ENCODE data around the gene ZNF629. TPM values are rescaled to one million over a fixed set of nuclear protein-coding genes. Genes with fewer than 3 reads are reported as not detected.

The ZNF629 gene
- polyA plus RNA-seq, 1 donor from 2014 or later, result 10.4 TPM

DNA sequence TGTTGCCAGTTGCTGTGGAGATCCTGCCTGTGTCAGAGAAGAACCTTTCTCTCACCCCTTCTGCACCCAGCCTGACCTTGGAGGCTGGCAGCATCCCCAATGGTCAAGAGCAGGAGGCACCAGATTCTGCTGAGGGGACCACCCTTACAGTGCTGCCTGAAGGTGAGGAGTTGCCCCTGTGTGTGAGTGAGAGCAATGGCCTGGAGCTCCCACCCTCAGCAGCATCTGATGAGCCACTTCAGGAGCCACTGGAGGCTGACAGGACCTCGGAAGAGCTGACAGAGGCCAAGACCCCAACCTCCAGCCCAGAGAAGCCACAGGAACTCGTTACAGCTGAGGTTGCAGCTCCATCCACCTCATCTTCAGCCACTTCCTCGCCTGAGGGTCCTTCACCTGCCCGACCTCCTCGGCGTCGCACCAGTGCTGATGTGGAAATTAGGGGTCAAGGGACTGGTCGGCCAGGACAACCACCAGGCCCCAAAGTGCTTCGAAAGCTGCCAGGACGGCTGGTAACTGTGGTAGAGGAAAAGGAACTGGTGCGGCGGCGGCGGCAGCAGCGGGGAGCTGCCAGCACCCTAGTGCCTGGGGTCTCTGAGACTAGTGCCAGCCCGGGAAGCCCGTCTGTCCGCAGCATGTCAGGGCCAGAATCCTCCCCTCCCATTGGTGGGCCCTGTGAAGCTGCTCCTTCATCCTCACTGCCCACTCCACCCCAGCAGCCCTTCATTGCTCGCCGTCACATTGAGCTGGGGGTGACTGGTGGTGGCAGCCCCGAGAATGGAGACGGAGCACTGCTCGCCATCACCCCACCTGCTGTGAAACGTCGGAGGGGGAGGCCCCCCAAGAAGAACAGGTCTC, 49.0 kb downstream of the ZNF629 start:
- Histone ChIP-seq H3K9me2 (ENCODE audit: insufficient read depth, low read length) (no peaks in the 10 kb centered on the region), H3K9ac (ENCODE audit: low read length) (no peak overlapping the region), H3K4me2 (ENCODE audit: low read length) (no peak overlapping the region), H3K36me3 (ENCODE audit: insufficient read depth, low read length) (peaks cover 5% of the 10 kb centered on the region), H4K20me1 (ENCODE audit: insufficient read depth) (no peaks in the 10 kb centered on the region), H3K4me3 (ENCODE audit: low read length) (no peak overlapping the region), H3K79me2 (replicated peaks; ENCODE audit: insufficient read depth, low read length) (no peaks in the 10 kb centered on the region), H3K9me3 (ENCODE audit: low read length) (no peaks in the 10 kb centered on the region), H3K27me3 (ENCODE audit: insufficient read depth, low read depth, low read length) (no peaks in the 10 kb centered on the region), H3K27ac (ENCODE audit: low read length) (no peak overlapping the region), H2AFZ (ENCODE audit: low read depth, low read length) (no peak overlapping the region), H3F3A (ENCODE audit: insufficient read depth, low read length, poor library complexity, severe bottlenecking) (no peaks in the 10 kb centered on the region)
- TF ChIP-seq, protein P1, sequence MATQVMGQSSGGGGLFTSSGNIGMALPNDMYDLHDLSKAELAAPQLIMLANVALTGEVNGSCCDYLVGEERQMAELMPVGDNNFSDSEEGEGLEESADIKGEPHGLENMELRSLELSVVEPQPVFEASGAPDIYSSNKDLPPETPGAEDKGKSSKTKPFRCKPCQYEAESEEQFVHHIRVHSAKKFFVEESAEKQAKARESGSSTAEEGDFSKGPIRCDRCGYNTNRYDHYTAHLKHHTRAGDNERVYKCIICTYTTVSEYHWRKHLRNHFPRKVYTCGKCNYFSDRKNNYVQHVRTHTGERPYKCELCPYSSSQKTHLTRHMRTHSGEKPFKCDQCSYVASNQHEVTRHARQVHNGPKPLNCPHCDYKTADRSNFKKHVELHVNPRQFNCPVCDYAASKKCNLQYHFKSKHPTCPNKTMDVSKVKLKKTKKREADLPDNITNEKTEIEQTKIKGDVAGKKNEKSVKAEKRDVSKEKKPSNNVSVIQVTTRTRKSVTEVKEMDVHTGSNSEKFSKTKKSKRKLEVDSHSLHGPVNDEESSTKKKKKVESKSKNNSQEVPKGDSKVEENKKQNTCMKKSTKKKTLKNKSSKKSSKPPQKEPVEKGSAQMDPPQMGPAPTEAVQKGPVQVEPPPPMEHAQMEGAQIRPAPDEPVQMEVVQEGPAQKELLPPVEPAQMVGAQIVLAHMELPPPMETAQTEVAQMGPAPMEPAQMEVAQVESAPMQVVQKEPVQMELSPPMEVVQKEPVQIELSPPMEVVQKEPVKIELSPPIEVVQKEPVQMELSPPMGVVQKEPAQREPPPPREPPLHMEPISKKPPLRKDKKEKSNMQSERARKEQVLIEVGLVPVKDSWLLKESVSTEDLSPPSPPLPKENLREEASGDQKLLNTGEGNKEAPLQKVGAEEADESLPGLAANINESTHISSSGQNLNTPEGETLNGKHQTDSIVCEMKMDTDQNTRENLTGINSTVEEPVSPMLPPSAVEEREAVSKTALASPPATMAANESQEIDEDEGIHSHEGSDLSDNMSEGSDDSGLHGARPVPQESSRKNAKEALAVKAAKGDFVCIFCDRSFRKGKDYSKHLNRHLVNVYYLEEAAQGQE (IDR thresholded peaks at IDR 0.05; ENCODE audit: borderline replicate concordance), result no peak
- TF ChIP-seq POLR2AphosphoS5 (IDR thresholded peaks at IDR 0.05), result no peak
- TF ChIP-seq EZH2 (IDR thresholded peaks at IDR 0.05; ENCODE audit: borderline replicate concordance, insufficient read depth, low read length, poor library complexity, severe bottlenecking), result no peak
- TF ChIP-seq, protein P2, sequence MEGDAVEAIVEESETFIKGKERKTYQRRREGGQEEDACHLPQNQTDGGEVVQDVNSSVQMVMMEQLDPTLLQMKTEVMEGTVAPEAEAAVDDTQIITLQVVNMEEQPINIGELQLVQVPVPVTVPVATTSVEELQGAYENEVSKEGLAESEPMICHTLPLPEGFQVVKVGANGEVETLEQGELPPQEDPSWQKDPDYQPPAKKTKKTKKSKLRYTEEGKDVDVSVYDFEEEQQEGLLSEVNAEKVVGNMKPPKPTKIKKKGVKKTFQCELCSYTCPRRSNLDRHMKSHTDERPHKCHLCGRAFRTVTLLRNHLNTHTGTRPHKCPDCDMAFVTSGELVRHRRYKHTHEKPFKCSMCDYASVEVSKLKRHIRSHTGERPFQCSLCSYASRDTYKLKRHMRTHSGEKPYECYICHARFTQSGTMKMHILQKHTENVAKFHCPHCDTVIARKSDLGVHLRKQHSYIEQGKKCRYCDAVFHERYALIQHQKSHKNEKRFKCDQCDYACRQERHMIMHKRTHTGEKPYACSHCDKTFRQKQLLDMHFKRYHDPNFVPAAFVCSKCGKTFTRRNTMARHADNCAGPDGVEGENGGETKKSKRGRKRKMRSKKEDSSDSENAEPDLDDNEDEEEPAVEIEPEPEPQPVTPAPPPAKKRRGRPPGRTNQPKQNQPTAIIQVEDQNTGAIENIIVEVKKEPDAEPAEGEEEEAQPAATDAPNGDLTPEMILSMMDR (IDR thresholded peaks at IDR 0.05; ENCODE audit: poor library complexity, severe bottlenecking), result no peak
- TF ChIP-seq RAD21 (conservative IDR thresholded peaks at IDR 0.05), result no peak
- no peak for TF ChIP-seq SMC3 (conservative IDR thresholded peaks at IDR 0.05; ENCODE audit: poor library complexity)
- TF ChIP-seq EP300 (conservative IDR thresholded peaks at IDR 0.05; ENCODE audit: poor library complexity, severe bottlenecking), result no peak

DNA sequence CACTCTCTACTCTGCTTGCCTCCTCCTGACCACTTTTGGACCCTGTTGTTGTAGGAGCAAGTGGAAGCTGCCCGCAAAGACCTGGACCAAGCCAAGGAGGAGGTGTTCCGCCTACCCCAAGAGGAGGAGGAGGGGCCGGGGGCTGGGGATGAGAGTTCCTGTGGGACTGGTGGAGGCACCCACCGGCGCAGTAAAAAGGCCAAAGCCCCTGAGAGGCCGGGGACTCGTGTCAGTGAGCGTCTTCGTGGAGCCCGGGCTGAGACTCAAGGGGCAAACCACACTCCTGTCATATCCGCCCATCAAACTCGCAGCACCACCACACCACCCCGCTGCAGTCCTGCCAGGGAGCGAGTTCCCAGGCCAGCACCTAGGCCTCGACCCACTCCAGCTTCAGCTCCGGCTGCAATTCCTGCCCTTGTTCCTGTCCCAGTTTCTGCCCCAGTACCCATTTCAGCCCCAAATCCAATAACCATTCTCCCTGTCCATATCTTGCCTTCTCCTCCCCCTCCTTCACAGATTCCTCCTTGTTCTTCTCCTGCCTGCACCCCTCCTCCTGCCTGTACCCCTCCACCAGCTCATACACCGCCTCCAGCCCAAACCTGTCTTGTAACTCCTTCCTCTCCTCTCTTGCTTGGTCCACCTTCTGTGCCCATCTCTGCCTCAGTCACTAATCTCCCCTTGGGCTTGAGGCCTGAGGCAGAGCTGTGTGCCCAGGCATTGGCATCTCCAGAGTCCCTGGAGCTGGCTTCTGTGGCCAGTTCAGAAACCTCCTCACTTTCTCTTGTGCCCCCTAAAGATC, 49.8 kb downstream of the ZNF629 start:
- TF ChIP-seq, protein P1 (IDR thresholded peaks at IDR 0.05; ENCODE audit: borderline replicate concordance), result no peak
- peak; percentile 4 for TF ChIP-seq POLR2AphosphoS5 (IDR thresholded peaks at IDR 0.05)
- Histone ChIP-seq H3K9me3 (ENCODE audit: low read length) (no peaks in the 10 kb centered on the region), H3K4me3 (ENCODE audit: low read length) (no peak overlapping the region), H3K4me2 (ENCODE audit: low read length) (no peak overlapping the region), H3K9ac (ENCODE audit: low read length) (no peak overlapping the region), H3F3A (ENCODE audit: insufficient read depth, low read length, poor library complexity, severe bottlenecking) (no peaks in the 10 kb centered on the region), H3K79me2 (replicated peaks; ENCODE audit: insufficient read depth, low read length) (no peaks in the 10 kb centered on the region), H3K36me3 (ENCODE audit: insufficient read depth, low read length) (peaks cover 5% of the 10 kb centered on the region), H3K27me3 (ENCODE audit: insufficient read depth, low read depth, low read length) (no peaks in the 10 kb centered on the region), H4K20me1 (ENCODE audit: insufficient read depth) (no peaks in the 10 kb centered on the region), H3K9me2 (ENCODE audit: insufficient read depth, low read length) (no peaks in the 10 kb centered on the region), H3K27ac (ENCODE audit: low read length) (no peak overlapping the region), H2AFZ (ENCODE audit: low read depth, low read length) (no peak overlapping the region)
